ENCODE data around the gene DISP3.
A peak's percentile ranks its signal among the peaks of the same experiment; 100 is the strongest.

The DISP3 gene

DNA sequence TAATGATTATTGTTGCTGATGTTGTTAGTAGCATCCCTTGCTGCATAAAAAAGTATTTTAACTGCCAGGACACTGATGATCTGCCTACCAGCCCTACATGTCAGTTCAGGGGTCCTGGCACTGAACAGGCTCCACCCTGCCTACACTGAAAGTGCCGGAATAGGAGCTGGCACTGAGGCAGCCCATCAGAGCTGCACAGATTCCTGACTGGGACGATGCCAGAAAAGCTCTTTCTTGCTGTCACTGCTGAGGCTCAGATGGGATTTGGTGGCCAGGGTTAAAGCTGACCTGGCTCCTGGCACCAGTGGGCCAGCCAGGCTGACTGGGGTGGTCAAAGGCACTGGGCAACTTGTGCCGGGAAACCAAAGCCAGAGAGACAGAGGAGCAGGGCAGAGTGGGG lies 6.2 kb upstream of the DISP3 start:
- no peaks in the 10 kb centered on the region for H3K36me3 Mint-ChIP-seq (ENCODE audit: low read depth)
- H3K27ac Mint-ChIP-seq, result no peak overlapping the region
- H3K27me3 Mint-ChIP-seq, result peaks cover 28% of the 10 kb centered on the region
- H3K9me3 Mint-ChIP-seq, result no peaks in the 10 kb centered on the region
- peaks cover 2% of the 10 kb centered on the region for H3K4me1 Mint-ChIP-seq (ENCODE audit: low read depth)
- H3K4me3 Mint-ChIP-seq, result no peak overlapping the region
- DNase-seq, result no peak

DNA sequence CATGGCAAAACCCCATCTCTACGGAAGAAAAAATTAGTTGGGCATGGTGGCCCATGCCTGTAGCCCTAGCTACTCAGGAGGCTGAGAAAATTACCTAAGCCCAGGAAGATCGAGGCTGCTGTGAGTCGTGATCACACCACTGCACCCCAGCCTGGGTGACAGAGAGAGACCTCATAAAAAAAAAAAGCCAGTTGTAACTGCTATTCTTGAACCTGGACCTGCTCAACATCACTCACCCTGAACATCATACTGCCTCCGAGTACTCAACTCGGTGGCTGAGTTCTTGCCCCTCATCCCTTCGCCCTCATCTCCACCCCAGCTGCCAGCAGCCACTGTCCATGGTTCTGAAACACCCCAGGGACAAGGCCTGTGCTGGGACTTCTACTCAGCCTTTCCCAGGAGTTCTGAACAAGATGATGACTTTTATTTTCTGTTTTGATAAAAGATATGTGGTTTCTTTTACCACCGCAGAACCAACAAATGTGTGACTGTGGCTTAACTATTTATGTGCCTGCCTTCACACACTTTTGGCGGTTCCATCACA lies 5.4 kb upstream of the DISP3 start:
- no peak overlapping the region for H3K4me3 Mint-ChIP-seq
- H3K4me1 Mint-ChIP-seq (ENCODE audit: low read depth), result peaks cover 2% of the 10 kb centered on the region
- no peaks in the 10 kb centered on the region for H3K36me3 Mint-ChIP-seq (ENCODE audit: low read depth)
- H3K27ac Mint-ChIP-seq, result no peak overlapping the region
- no peaks in the 10 kb centered on the region for H3K9me3 Mint-ChIP-seq
- DNase-seq, result no peak
- peaks cover 36% of the 10 kb centered on the region for H3K27me3 Mint-ChIP-seq

DNA sequence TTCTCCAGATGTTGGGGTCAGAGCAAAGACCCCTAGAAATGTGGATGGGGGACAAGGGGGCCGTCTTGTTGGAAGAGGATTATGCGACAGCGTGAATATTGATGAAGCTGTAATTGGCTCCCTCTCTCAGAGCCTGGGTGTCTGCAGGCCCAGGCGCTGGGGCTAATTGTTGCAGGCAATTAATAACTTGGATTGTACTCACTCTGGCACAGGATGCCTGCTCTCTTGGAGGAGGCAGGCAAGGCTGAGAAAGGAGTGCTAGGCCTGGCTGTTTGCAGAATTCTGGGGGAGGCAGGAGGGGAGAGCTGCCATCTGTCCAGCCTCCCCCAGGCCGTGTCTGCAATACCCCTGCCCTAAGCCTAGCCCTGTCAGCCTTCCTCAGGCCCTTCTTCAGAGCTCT lies 4.1 kb upstream of the DISP3 start:
- Mint-ChIP-seq H3K9me3 (no peaks in the 10 kb centered on the region), H3K27ac (no peak overlapping the region), H3K27me3 (peaks cover 36% of the 10 kb centered on the region), H3K36me3 (ENCODE audit: low read depth) (no peaks in the 10 kb centered on the region), H3K4me3 (no peak overlapping the region), H3K4me1 (ENCODE audit: low read depth) (peaks cover 3% of the 10 kb centered on the region)
- DNase-seq, result no peak

DNA sequence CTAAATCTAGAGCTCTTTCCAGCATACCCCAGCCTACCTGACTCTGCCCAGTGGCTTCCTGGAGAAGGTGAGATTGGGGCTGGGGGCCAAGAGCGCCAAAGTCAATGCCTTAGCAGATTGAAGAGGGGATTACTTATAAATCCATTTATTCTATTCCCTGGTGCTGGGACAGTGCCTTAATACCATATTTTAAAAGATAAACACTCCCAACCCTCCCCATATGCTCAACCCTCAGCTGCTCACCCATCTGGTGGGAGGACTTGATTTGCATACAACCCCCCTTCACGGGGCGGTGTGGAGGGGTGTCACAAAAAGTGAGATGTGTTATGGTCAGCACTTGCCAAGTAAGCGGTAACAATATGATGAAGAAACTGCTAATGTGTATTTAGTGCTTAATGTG lies 3.2 kb upstream of the DISP3 start:
- peaks cover 8% of the 10 kb centered on the region for H3K4me1 Mint-ChIP-seq (ENCODE audit: low read depth)
- H3K27ac Mint-ChIP-seq, result no peak overlapping the region
- peaks cover 44% of the 10 kb centered on the region for H3K27me3 Mint-ChIP-seq
- no peak overlapping the region for H3K4me3 Mint-ChIP-seq
- no peaks in the 10 kb centered on the region for H3K9me3 Mint-ChIP-seq
- DNase-seq, result no peak
- no peaks in the 10 kb centered on the region for H3K36me3 Mint-ChIP-seq (ENCODE audit: low read depth)

GRCh38 chr1:11479375-11479979 lies 522 bp downstream of the DISP3 start:
- no peak overlapping the region for H3K27ac Mint-ChIP-seq
- no peaks in the 10 kb centered on the region for H3K9me3 Mint-ChIP-seq
- no peak for DNase-seq
- peaks cover 9% of the 10 kb centered on the region for H3K4me1 Mint-ChIP-seq (ENCODE audit: low read depth)
- H3K4me3 Mint-ChIP-seq, result peak overlapping the region; percentile 62
- peaks cover 69% of the 10 kb centered on the region for H3K27me3 Mint-ChIP-seq
- no peaks in the 10 kb centered on the region for H3K36me3 Mint-ChIP-seq (ENCODE audit: low read depth)

DNA sequence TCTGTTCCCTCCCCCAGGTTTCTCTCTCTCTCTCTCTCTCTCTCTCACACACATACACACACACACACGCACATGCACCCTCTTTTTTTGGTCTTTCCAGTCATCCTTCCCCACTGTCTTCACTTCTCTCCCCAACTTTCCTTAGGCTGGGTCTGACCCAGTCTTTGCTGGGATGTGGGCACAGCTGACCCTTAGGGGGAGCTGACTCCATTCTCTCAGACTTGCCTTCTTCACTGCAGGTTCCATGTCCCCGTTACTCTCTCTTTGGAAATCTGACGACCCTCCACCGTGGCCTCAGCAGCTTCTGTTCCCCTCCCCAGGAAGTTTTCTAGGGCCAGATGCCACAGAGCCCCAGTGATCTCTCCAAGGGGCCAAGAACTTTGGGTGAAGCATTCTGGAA lies 2.1 kb downstream of the DISP3 start:
- peaks cover 9% of the 10 kb centered on the region for H3K4me1 Mint-ChIP-seq (ENCODE audit: low read depth)
- no peak overlapping the region for H3K27ac Mint-ChIP-seq
- no peaks in the 10 kb centered on the region for H3K36me3 Mint-ChIP-seq (ENCODE audit: low read depth)
- no peak for DNase-seq
- H3K4me3 Mint-ChIP-seq, result no peak overlapping the region
- H3K9me3 Mint-ChIP-seq, result no peaks in the 10 kb centered on the region
- H3K27me3 Mint-ChIP-seq, result peaks cover 72% of the 10 kb centered on the region

- Mint-ChIP-seq H3K27ac (no peak overlapping the region), H3K4me3 (no peak overlapping the region), H3K9me3 (no peaks in the 10 kb centered on the region), H3K27me3 (peaks cover 71% of the 10 kb centered on the region), H3K36me3 (ENCODE audit: low read depth) (no peaks in the 10 kb centered on the region), H3K4me1 (ENCODE audit: low read depth) (peaks cover 9% of the 10 kb centered on the region)
- no peak for DNase-seq
Observed at GRCh38 chr1:11482198-11482597, 3.2 kb downstream of the DISP3 start.

DNA sequence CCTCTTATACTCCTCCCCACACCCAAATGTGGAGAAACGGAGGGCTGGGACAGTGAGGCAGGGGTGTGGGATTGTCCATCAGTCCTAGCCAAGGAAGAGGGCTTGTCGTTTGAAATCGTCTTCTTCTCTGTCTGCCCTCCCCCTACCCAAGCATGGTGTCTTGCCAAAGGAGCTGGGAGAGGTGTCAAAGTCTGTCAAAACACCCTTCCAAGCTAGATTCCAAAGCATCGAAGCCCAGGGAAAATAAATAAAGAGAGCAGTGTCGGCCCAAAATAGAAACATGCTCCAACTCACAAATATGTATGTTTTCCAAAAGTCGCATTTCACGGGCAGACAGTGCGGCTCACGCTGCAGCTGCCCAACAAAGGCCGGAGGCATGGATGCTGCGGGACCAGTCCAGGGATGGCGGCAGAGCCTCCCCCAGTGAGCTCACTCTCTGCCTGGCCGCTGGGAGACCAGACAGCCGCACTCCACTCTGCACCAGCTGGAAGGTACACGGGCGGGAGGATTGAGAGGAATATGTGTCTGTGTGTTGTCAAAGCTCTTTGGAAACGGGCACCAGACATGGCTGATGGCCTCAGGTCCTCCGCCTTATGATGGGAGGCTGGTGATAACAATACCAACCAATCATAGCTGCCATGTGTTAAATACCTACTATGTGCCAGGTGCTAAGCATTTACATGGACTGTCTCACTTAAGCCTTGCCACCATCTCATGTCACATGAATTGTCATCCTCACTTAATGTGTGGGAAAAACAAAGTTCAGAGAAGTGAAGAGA lies 3.9 kb downstream of the DISP3 start:
- H3K4me1 Mint-ChIP-seq (ENCODE audit: low read depth), result peaks cover 9% of the 10 kb centered on the region
- H3K36me3 Mint-ChIP-seq (ENCODE audit: low read depth), result no peaks in the 10 kb centered on the region
- peaks cover 70% of the 10 kb centered on the region for H3K27me3 Mint-ChIP-seq
- no peak for DNase-seq
- no peak overlapping the region for H3K4me3 Mint-ChIP-seq
- H3K9me3 Mint-ChIP-seq, result no peaks in the 10 kb centered on the region
- no peak overlapping the region for H3K27ac Mint-ChIP-seq

DNA sequence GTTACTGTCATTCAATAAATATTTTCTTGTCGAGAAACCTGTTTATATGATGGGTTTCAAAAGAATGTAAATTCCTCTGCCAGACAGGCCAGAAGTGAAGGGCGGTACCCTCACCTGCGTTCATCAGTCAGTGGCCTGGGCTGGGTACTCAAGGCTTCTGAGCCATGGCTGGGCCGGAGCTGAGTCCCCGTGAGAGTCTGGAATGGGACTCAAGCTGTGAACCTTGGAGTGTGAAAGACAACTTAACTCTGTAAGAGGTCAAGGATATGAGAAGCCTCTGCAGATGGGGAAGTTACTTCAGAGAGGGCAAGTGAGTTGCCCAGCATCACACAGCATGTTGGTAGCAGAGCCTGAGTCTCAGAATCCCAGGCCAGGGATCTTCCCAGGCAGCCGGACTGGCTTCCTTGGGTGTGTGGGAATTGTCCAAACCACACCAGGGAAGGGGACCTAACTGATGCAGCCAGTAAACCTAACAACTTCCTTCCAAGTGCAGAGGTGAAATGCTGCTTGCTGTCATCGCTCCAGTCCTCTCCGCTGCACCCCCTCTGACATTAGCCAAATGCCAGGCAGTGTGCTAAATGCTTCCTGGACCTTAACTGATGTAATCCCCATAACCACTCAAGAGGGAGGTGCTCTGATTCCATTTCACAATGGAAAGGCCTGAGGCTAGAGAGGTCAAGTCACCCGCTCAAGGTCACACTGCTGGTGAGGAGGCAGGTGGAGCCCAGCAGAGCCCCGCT lies 4.8 kb downstream of the DISP3 start:
- H3K9me3 Mint-ChIP-seq, result no peaks in the 10 kb centered on the region
- no peak for DNase-seq
- no peak overlapping the region for H3K4me3 Mint-ChIP-seq
- H3K27ac Mint-ChIP-seq, result no peak overlapping the region
- peaks cover 9% of the 10 kb centered on the region for H3K4me1 Mint-ChIP-seq (ENCODE audit: low read depth)
- peaks cover 64% of the 10 kb centered on the region for H3K27me3 Mint-ChIP-seq
- no peaks in the 10 kb centered on the region for H3K36me3 Mint-ChIP-seq (ENCODE audit: low read depth)

DNA sequence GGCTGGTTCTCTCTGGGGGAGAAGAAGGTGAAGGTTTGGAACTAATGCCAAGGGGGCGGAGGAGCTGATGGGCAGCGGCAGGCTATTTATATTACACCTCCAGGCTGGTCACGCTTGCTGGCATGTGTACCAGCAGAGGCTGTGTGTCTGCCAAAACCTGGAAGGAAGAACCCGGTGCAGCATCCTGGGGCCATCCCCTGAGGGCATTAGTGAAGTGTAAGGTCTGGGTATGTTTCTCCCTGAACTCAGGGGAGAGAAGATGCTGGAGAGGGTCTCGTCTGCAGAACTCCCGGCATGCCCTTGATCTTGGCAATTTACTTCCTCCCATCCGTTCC lies 5.3 kb downstream of the DISP3 start:
- H3K27me3 Mint-ChIP-seq, result peaks cover 65% of the 10 kb centered on the region

GRCh38 chr1:11485191-11485590 lies 6.2 kb downstream of the DISP3 start:
- Mint-ChIP-seq H3K4me3 (no peak overlapping the region), H3K27me3 (peaks cover 63% of the 10 kb centered on the region), H3K4me1 (ENCODE audit: low read depth) (peaks cover 5% of the 10 kb centered on the region), H3K36me3 (ENCODE audit: low read depth) (no peaks in the 10 kb centered on the region), H3K9me3 (no peaks in the 10 kb centered on the region), H3K27ac (no peak overlapping the region)
- DNase-seq, result no peak

More for the DNA sequence above, 5.3 kb downstream of the DISP3 start:
- Mint-ChIP-seq H3K27ac (no peak overlapping the region), H3K4me1 (ENCODE audit: low read depth) (peaks cover 9% of the 10 kb centered on the region), H3K9me3 (no peaks in the 10 kb centered on the region), H3K4me3 (no peak overlapping the region), H3K36me3 (ENCODE audit: low read depth) (no peaks in the 10 kb centered on the region)
- DNase-seq, result no peak

- H3K27ac Mint-ChIP-seq, result no peak overlapping the region
- H3K36me3 Mint-ChIP-seq (ENCODE audit: low read depth), result no peaks in the 10 kb centered on the region
- no peak overlapping the region for H3K4me3 Mint-ChIP-seq
- H3K27me3 Mint-ChIP-seq, result peaks cover 51% of the 10 kb centered on the region
- DNase-seq, result no peak
- no peaks in the 10 kb centered on the region for H3K9me3 Mint-ChIP-seq
- no peaks in the 10 kb centered on the region for H3K4me1 Mint-ChIP-seq (ENCODE audit: low read depth)
Observed at GRCh38 chr1:11486231-11487009, 7.5 kb downstream of the DISP3 start.

DNA sequence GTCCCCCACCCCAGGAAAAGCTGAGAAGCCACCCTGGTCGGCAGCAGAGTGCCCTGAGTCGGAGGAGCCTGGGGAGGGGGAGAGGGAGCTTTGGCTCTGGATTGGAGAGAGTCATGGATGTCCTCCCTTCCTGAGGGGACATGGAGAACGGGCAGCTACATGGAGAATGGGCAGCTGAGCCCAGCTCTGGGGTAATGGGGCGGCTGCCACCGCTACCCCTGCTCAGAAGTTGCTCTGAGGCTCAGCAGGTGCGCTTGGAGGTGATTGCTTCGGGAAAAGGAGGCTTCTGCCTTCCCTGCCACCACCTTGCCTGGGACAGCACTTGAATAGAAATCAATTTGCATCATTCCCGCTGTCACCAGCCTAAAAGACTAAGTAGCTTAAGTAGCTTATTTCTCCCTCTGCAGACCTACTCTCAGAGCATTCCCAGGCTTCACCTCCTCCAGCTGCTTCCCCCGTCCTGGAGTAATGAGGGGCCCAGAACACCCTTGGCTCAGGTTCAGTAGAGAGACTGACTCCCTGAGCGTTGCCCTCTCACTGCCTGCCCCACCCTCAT lies 8.3 kb downstream of the DISP3 start:
- H3K4me1 Mint-ChIP-seq (ENCODE audit: low read depth), result no peaks in the 10 kb centered on the region
- peak; percentile 9 for DNase-seq
- no peak overlapping the region for H3K4me3 Mint-ChIP-seq
- H3K27ac Mint-ChIP-seq, result no peak overlapping the region
- H3K9me3 Mint-ChIP-seq, result no peaks in the 10 kb centered on the region
- no peaks in the 10 kb centered on the region for H3K36me3 Mint-ChIP-seq (ENCODE audit: low read depth)
- peaks cover 42% of the 10 kb centered on the region for H3K27me3 Mint-ChIP-seq

- no peak overlapping the region for H3K27ac Mint-ChIP-seq
- DNase-seq, result no peak
- H3K9me3 Mint-ChIP-seq, result no peaks in the 10 kb centered on the region
- H3K36me3 Mint-ChIP-seq (ENCODE audit: low read depth), result no peaks in the 10 kb centered on the region
- H3K4me3 Mint-ChIP-seq, result no peak overlapping the region
- no peaks in the 10 kb centered on the region for H3K4me1 Mint-ChIP-seq (ENCODE audit: low read depth)
- H3K27me3 Mint-ChIP-seq, result peaks cover 33% of the 10 kb centered on the region
Observed at GRCh38 chr1:11488201-11488770, 9.3 kb downstream of the DISP3 start.

Data from activated T-cell treated with anti-CD3 and anti-CD28 coated beads, Interleukin-2, amount 50 U/mL, for 24 hours (primary cell).